IMR-90 (cell line): ENCODE results near the gene DPYD. TPM values are rescaled to one million over a fixed set of nuclear protein-coding genes. Genes with fewer than 3 reads are reported as not detected.

Experiments
- ATAC-seq: fragments of 200-7000 bp; cut with Tn5 transposase; 2 replicates; pipeline ENCODE4 v1.9.1; 2020; ENCODE audit warnings: low read depth, mild to moderate bottlenecking, moderate library complexity
- BruUV-seq: library from RNA; stranded (reverse); fragments of 400-500 nt; replicated peaks from 2 replicates; lab custom pipeline; 2021; lab: Mats Ljungman, UMichigan
- CTCF ChIA-PET: fragments of 300-600 bp; formaldehyde crosslinking; extraction: SDS; loops from one replicate; lab custom pipeline; 2021; ENCODE audit warnings: antibody characterized with exemption; lab: Yijun Ruan, JAX
- POLR2A ChIA-PET: fragments of 300-600 bp; sonication (Branson Sonifier 250); formaldehyde crosslinking; loops from one replicate; lab custom pipeline; 2022; ENCODE audit warnings: antibody characterized with exemption; ENCODE audit not compliant: unreplicated experiment; lab: Charles Lee
- DNase-seq: peaks from one replicate; pipeline ENCODE4 v3.0.0; 2013
- H2AFZ ChIP-seq: replicated peaks from 2 replicates; pipeline ENCODE3; 2013; ENCODE audit warnings: low read length, mild to moderate bottlenecking; ENCODE audit not compliant: poor library complexity
- H2AK5ac ChIP-seq: 2 replicates; pipeline ENCODE4 v1.6.1; 2013; ENCODE audit warnings: low read depth, low read length, inconsistent platforms
- H2AK9ac ChIP-seq: replicated peaks from 2 replicates; pipeline ENCODE3; 2013; ENCODE audit warnings: mild to moderate bottlenecking, low read depth, low read length, moderate library complexity; ENCODE audit not compliant: poor library complexity
- H2BK120ac ChIP-seq: 2 replicates; pipeline ENCODE4 v1.6.1; 2013; ENCODE audit warnings: low read depth, low read length, inconsistent platforms
- H2BK15ac ChIP-seq: 3 replicates; pipeline ENCODE4 v1.6.1; 2013; ENCODE audit warnings: low read depth, low read length, inconsistent platforms
- H2BK20ac ChIP-seq: 2 replicates; pipeline ENCODE4 v1.6.1; 2013; ENCODE audit warnings: low read depth, mild to moderate bottlenecking, inconsistent platforms, low read length, moderate library complexity
- H2BK5ac ChIP-seq: 2 replicates; pipeline ENCODE4 v1.6.1; 2013; ENCODE audit warnings: mild to moderate bottlenecking, low read depth, low read length, inconsistent platforms; ENCODE audit not compliant: poor library complexity, severe bottlenecking
- H3K14ac ChIP-seq: replicated peaks from 2 replicates; pipeline ENCODE4 v1.6.1; 2013; ENCODE audit warnings: low read depth, low read length, inconsistent platforms
- H3K18ac ChIP-seq: 2 replicates; pipeline ENCODE4 v1.6.1; 2013; ENCODE audit warnings: low read depth, low read length, control low read depth
- H3K23ac ChIP-seq: 2 replicates; pipeline ENCODE4 v1.6.1; 2013; ENCODE audit warnings: low read depth, low read length, inconsistent platforms
- H3K27ac ChIP-seq: 2 replicates; pipeline ENCODE4 v1.5.1; 2013; ENCODE audit warnings: mild to moderate bottlenecking, control low read depth, low read length; ENCODE audit not compliant: insufficient read depth
- H3K27me3 ChIP-seq: 2 replicates; pipeline ENCODE4 v1.6.1; 2013; ENCODE audit warnings: low read length; ENCODE audit not compliant: control insufficient read depth, insufficient read depth
- H3K36me3 ChIP-seq: 2 replicates; pipeline ENCODE4 v1.6.1; 2013; ENCODE audit warnings: low read length, mixed read lengths; ENCODE audit not compliant: control insufficient read depth, insufficient read depth
- H3K4ac ChIP-seq: 2 replicates; pipeline ENCODE4 v1.6.1; 2013; ENCODE audit warnings: low read depth, low read length, inconsistent platforms
- H3K4me1 ChIP-seq: 2 replicates; pipeline ENCODE4 v1.6.1; 2013; ENCODE audit warnings: low read length, mixed read lengths; ENCODE audit not compliant: control insufficient read depth, insufficient read depth
- H3K4me2 ChIP-seq: 2 replicates; pipeline ENCODE4 v1.6.1; 2013; ENCODE audit warnings: low read depth, mild to moderate bottlenecking, control low read depth, low read length, moderate library complexity
- H3K4me3 ChIP-seq: 2 replicates; pipeline ENCODE4 v1.5.1; 2013; ENCODE audit warnings: low read depth, mild to moderate bottlenecking, control low read depth, low read length, moderate library complexity; ENCODE audit not compliant: insufficient read depth
- H3K56ac ChIP-seq: 2 replicates; pipeline ENCODE4 v1.6.1; 2013; ENCODE audit warnings: low read length, inconsistent platforms; ENCODE audit not compliant: insufficient read depth; ENCODE audit errors: extremely low read depth
- H3K79me1 ChIP-seq, 2 experiments: 2 replicates each; pipeline ENCODE4 v1.6.1; 2013; ENCODE audit warnings: low read length in 2 of 2, inconsistent platforms in 1 of 2, low read depth in 1 of 2
- H3K9ac ChIP-seq: 2 replicates; pipeline ENCODE4 v1.6.1; 2013; ENCODE audit warnings: low read depth, low read length, control low read depth
- H3K9me1 ChIP-seq: 2 replicates; pipeline ENCODE4 v1.6.1; 2013; ENCODE audit warnings: low read length, inconsistent platforms; ENCODE audit not compliant: insufficient read depth
- H3K9me3 ChIP-seq: 2 replicates; pipeline ENCODE4 v1.6.1; 2013; ENCODE audit warnings: low read length; ENCODE audit not compliant: control insufficient read depth, insufficient read depth
- H4K20me1 ChIP-seq: 2 replicates; pipeline ENCODE4 v1.6.1; 2013; ENCODE audit warnings: low read length, inconsistent platforms; ENCODE audit not compliant: insufficient read depth
- H4K5ac ChIP-seq: 2 replicates; pipeline ENCODE4 v1.6.1; 2013; ENCODE audit warnings: mild to moderate bottlenecking, low read depth, low read length, control low read depth
- H4K8ac ChIP-seq, 2 experiments: 2 replicates each; pipeline ENCODE4 v1.6.1; 2013; ENCODE audit warnings: low read depth in 2 of 2, low read length in 2 of 2, control low read depth in 1 of 2, inconsistent platforms in 1 of 2
- H4K91ac ChIP-seq: 2 replicates; pipeline ENCODE4 v1.6.1; 2013; ENCODE audit warnings: low read depth, low read length, inconsistent platforms; ENCODE audit not compliant: insufficient read depth
- BHLHE40 ChIP-seq: fragments of 150-350 bp; IDR thresholded peaks from 2 replicates; pipeline ENCODE4 v1.6.1; 2016; ENCODE audit warnings: mild to moderate bottlenecking, low read depth, low read length
- CEBPB ChIP-seq: IDR thresholded peaks from 2 replicates; pipeline ENCODE4 v1.6.1; 2012; ENCODE audit warnings: low read depth, low read length, improper control_type of control experiment
- CHD1 ChIP-seq: IDR thresholded peaks from 2 replicates; pipeline ENCODE4 v1.6.1; 2012; ENCODE audit warnings: low read depth, low read length, improper control_type of control experiment
- CTCF ChIP-seq: conservative IDR thresholded peaks from 2 replicates; pipeline ENCODE4 v1.5.1; 2012; ENCODE audit warnings: mild to moderate bottlenecking, low read depth, low read length, improper control_type of control experiment
- FOS ChIP-seq: fragments of 150-350 bp; IDR thresholded peaks from 2 replicates; pipeline ENCODE4 v1.6.1; 2016; ENCODE audit warnings: low read depth, low read length
- MAFK ChIP-seq: IDR thresholded peaks from 2 replicates; pipeline ENCODE4 v1.6.1; 2012; ENCODE audit warnings: low read depth, low read length, improper control_type of control experiment
- MXI1 ChIP-seq: IDR thresholded peaks from 2 replicates; pipeline ENCODE4 v1.6.1; 2012; ENCODE audit warnings: low read depth, mild to moderate bottlenecking, low read length, moderate library complexity, borderline replicate concordance
- POLR2A ChIP-seq: IDR thresholded peaks from 2 replicates; pipeline ENCODE4 v1.6.1; 2012; ENCODE audit warnings: mild to moderate bottlenecking, low read depth, low read length
- RFX5 ChIP-seq: IDR thresholded peaks from 2 replicates; pipeline ENCODE4 v1.8.0; 2012; ENCODE audit warnings: low read depth, mild to moderate bottlenecking, low read length, moderate library complexity
- USF2 ChIP-seq: fragments of 150-350 bp; IDR thresholded peaks from 2 replicates; pipeline ENCODE4 v1.6.1; 2017; ENCODE audit warnings: mild to moderate bottlenecking, antibody characterized with exemption, low read length, low read depth
- WGBS, 2 experiments: methylation state at CpG; one replicate each; pipeline versions ENCODE4 v1.1.5 to v1.1.7; 2013; ENCODE audit warnings: missing lambda C conversion rate in 2 of 2; ENCODE audit not compliant: insufficient read length in 1 of 2; ENCODE audit errors: extremely low coverage in 2 of 2; 5-methylcytosine and 5-hydroxymethylcytosine counted together
- dilution Hi-C: fragments of 300-500 bp; cut with HindIII; formaldehyde crosslinking; loops from one replicate; pipeline ENCODE4 v1.14.3; 2018; ENCODE audit warnings: low sequenced_read_pairs; ENCODE audit not compliant: unreplicated experiment
- in situ Hi-C: fragments of 300-500 bp; cut with MboI; formaldehyde crosslinking; loops from 3 replicates; pipeline ENCODE4 v1.14.3; 2019; ENCODE audit warnings: low sequenced_read_pairs, inconsistent platforms, mixed read lengths
- intact Hi-C: fragments of 100-400 bp; cut with micrococcal nuclease; formaldehyde crosslinking; loops from 2 replicates; pipeline ENCODE4 v1.10.0; 2022
- polyA plus RNA-seq, 3 experiments: library from polyadenylated mRNA; depleted of rRNA; stranded (reverse); fragments of >200 nt; gene quantifications; 2 replicates each; pipeline ENCODE4 v1.2.3, GENCODE V29; 2012; ENCODE audit warnings: low replicate concordance in 1 of 3
- total RNA-seq: library from RNA; depleted of rRNA; stranded (reverse); fragments of >200 nt; gene quantifications from 2 replicates; pipeline ENCODE4 v1.2.3, GENCODE V29; 2012
- TF ChIP-seq, protein P1 (sequence below): fragments of 150-350 bp; IDR thresholded peaks from 2 replicates; pipeline ENCODE4 v1.6.1; 2016; ENCODE audit warnings: low read depth, mild to moderate bottlenecking, low read length, moderate library complexity, borderline replicate concordance

DPYD gene
- total and polyA plus RNA-seq, 2 of the 4 experiments (the other 2 are of a cell fraction): 9.3 to 47.3 TPM

DNA sequence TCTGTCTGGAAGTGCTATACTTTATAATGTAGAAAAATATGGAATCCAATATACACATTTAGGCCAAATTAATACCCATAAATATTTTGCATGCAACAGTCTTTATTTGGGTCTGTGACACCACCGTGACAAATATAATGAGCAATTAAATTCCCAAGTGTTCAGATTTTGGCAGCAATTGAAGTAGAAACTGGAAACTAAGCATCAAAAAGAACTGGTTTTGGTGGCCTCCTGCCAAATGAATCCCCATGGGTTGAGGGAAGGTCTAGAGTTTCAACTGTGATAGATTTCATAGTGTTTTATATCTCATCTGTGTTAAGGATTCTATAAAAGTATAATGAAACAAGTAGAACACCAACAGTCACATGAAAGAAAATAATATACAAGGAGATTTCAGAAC is 88.4 kb downstream of the DPYD start:
- Histone ChIP-seq H2BK120ac (no peak overlapping the region), H4K8ac (no peak overlapping the region), H3K36me3 (no peaks in the 10 kb centered on the region), H3K14ac (no peak overlapping the region), H2AFZ (no peak overlapping the region), H2BK15ac (no peak overlapping the region), H4K91ac (no peak overlapping the region), H2AK5ac (no peak overlapping the region), H3K9me1 (no peaks in the 10 kb centered on the region), H3K56ac (no peak overlapping the region), H4K20me1 (no peaks in the 10 kb centered on the region), H3K9ac (no peak overlapping the region), H3K27ac (no peak overlapping the region), H3K23ac (no peak overlapping the region), H3K4me3 (no peak overlapping the region), H3K79me1 (peaks cover 0 to 2% of the 10 kb centered on the region in 2 experiments; a peak in 2 of 4 replicates), H2BK20ac (no peak overlapping the region), H3K4me1 (no peaks in the 10 kb centered on the region), H3K4me2 (no peak overlapping the region), H3K9me3 (no peaks in the 10 kb centered on the region), H3K18ac (no peak overlapping the region), H2AK9ac (no peak overlapping the region), H2BK5ac (no peak overlapping the region), H4K5ac (no peak overlapping the region), H3K27me3 (no peaks in the 10 kb centered on the region), H3K4ac (no peak overlapping the region)
- ATAC-seq (no peak), DNase-seq (no peak)
- dilution Hi-C loops: no loop called here
- ChIA-PET CTCF (no interaction called here), POLR2A (no interaction called here)
- no TSS peak for BruUV-seq
- intact Hi-C loops: no loop called here
- in situ Hi-C loops: no loop called here
- no CpG with 5 or more reads among the region's 1 CpG for WGBS, 2 experiments
- TF ChIP-seq FOS: no peak
- TF ChIP-seq BHLHE40: no peak
- no peak for TF ChIP-seq POLR2A
- TF ChIP-seq MAFK: no peak
- TF ChIP-seq RFX5: no peak
- TF ChIP-seq, protein P1, sequence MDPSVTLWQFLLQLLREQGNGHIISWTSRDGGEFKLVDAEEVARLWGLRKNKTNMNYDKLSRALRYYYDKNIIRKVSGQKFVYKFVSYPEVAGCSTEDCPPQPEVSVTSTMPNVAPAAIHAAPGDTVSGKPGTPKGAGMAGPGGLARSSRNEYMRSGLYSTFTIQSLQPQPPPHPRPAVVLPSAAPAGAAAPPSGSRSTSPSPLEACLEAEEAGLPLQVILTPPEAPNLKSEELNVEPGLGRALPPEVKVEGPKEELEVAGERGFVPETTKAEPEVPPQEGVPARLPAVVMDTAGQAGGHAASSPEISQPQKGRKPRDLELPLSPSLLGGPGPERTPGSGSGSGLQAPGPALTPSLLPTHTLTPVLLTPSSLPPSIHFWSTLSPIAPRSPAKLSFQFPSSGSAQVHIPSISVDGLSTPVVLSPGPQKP: no peak
- no peak for TF ChIP-seq CHD1
- no peak for TF ChIP-seq USF2
- no peak for TF ChIP-seq CEBPB
- no peak for TF ChIP-seq MXI1
- TF ChIP-seq CTCF: no peak
